GM18511 (cell line): Measurements from ENCODE around the gene EMSY.
"Not testable (repeated sequence)": the region's sequence is repeated elsewhere in the genome, so short reads cannot be mapped to it uniquely, and the experiment has no call there.

Source experiments
- ATAC-seq: cut with Tn5 transposase; IDR thresholded peaks from one replicate; pipeline ENCODE4 v1.9.1; 2021; ENCODE audit warnings: mild to moderate bottlenecking, moderate library complexity; ENCODE audit not compliant: unreplicated experiment

Gene EMSY, protein sequence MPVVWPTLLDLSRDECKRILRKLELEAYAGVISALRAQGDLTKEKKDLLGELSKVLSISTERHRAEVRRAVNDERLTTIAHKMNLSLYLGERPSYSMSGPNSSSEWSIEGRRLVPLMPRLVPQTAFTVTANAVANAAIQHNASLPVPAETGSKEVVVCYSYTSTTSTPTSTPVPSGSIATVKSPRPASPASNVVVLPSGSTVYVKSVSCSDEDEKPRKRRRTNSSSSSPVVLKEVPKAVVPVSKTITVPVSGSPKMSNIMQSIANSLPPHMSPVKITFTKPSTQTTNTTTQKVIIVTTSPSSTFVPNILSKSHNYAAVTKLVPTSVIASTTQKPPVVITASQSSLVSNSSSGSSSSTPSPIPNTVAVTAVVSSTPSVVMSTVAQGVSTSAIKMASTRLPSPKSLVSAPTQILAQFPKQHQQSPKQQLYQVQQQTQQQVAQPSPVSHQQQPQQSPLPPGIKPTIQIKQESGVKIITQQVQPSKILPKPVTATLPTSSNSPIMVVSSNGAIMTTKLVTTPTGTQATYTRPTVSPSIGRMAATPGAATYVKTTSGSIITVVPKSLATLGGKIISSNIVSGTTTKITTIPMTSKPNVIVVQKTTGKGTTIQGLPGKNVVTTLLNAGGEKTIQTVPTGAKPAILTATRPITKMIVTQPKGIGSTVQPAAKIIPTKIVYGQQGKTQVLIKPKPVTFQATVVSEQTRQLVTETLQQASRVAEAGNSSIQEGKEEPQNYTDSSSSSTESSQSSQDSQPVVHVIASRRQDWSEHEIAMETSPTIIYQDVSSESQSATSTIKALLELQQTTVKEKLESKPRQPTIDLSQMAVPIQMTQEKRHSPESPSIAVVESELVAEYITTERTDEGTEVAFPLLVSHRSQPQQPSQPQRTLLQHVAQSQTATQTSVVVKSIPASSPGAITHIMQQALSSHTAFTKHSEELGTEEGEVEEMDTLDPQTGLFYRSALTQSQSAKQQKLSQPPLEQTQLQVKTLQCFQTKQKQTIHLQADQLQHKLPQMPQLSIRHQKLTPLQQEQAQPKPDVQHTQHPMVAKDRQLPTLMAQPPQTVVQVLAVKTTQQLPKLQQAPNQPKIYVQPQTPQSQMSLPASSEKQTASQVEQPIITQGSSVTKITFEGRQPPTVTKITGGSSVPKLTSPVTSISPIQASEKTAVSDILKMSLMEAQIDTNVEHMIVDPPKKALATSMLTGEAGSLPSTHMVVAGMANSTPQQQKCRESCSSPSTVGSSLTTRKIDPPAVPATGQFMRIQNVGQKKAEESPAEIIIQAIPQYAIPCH (N-terminal part only)

DNA sequence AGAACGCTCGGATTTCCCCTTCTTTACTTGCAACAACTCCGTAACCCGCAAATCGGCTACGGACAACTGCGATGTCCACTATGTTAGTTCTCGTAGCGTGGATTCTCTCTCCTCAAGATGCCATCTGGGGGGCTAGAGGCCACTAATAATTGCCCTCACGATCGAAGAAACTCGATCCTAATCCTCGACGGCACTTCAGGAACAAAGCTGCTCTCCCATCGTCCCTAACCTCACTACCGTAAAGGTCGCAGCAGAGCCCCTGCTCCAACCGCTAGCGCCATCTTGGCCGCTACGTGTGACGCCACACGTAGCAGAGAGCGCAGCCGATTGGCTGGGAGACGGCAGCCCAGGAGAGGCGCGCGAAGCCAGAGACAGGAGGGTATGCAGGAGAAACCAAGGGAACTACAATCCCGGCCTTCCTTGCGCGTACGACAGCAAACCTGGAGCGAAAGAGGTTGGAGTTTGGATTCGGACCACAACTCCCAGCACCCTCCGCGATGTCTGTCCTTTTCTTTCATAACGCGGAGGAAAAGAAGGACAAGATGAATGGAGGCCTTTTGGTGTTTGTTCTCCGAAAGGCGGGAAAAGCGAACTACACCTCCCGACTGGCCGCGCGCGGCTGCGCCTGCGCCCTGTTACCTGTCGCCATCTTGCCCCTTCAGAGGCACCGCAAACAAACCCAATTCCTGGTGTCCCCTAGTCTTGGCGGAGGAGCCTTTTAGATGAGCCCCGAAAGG is at the start of gene EMSY:
TSS of gene EMSY (plus strand) at position 635 of the 737 bp plus-strand sequence. CDS start 1,921 bp downstream, outside the sequence.
- ATAC-seq = peak; percentile 94

DNA sequence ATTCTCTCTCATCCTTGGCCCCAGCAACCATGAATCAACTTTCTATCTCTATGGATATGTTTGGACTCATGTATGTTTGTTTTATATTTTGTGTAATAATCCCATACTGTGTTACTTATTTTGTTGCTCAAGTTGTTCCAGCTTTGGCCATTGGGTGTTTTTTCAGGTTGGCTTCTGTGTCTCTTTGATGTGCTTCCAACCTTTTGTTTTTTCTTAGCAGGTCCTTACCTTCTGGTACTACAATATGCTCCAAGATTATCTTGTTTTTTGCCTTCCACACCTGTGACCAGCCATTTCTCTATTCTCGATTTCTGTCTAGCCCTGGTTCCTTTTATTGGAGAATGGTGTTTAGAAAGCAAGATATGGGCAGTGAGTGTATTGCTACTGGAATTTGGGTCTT is 49.5 kb upstream of the EMSY start:
- ATAC-seq = no peak

DNA sequence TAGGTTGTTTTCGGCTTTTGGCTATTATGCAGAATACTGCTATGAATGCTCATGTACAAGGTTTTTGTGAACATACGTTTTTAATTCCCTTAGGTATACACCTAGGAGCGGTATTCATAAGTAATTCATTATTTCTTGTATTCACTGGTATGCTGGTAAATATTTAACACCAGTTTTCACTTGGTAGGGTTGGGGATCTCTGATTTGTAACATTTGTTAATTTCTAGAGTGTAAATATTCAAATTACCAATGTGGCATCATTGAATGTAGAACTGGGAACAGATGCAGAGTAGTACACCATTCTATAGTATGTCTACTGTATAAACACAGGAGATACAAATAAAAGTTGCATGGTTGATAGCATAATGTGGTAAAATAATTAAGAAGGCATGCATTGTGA is 47.4 kb upstream of the EMSY start:
- ATAC-seq = peak; percentile 63

DNA sequence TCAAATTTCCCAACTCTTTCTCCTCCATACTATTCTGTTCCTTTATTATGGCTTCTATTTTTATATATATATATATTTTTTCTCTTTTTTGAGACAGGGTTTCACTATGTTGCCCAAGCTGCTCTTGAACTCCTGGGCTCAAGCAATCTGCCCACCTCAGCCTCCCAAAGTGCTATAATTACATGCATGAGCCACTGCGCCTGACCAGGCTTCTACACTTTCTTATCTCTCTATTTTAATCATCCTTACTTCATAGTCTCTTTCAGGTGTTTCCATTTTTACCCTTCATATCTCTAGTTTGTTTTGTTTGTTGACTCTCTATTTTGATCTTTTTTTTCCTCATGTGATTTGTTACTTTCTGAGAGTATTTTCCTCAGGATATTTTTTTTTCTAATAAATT is 43.9 kb upstream of the EMSY start:
- ATAC-seq = no peak

DNA sequence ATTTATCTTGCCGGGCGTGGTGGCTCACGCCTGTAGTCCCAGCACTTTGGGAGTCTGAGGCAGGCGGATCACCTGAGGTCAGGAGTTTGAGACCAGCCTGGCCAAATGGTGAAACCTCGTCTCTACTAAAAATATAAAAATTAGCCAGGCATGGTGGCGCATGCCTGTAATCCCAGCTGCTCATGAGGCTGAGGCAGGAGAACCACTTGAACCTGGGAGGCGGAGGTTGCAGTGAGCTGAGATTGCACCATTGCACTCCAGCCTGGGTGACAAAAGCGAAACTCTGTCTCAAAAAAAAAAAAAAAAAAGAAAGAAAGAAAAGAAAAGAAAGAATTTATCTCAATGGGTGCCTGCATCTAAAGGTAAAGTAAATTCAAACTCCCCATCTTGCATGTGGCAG is 43.3 kb upstream of the EMSY start:
- ATAC-seq = not testable (repeated sequence)

DNA sequence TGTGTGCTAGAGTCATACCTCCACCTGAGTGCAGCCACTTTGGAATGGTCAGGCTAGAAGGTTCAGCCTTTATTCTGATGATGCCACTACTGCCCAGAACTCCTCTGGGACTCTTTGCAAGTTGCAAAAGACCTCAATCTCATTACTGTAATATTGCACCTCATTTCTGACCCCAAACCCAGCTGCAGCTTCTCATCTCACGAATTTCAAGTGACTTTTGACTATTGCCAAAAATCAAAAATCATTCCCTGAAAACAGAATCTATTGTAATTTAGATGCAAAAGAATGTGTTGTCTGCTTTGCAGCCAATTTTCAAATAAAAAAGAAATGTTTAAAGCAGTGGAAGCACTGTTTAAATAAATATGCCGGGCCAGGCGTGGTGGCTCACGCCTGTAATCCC is 38.5 kb upstream of the EMSY start:
- ATAC-seq = no peak

DNA sequence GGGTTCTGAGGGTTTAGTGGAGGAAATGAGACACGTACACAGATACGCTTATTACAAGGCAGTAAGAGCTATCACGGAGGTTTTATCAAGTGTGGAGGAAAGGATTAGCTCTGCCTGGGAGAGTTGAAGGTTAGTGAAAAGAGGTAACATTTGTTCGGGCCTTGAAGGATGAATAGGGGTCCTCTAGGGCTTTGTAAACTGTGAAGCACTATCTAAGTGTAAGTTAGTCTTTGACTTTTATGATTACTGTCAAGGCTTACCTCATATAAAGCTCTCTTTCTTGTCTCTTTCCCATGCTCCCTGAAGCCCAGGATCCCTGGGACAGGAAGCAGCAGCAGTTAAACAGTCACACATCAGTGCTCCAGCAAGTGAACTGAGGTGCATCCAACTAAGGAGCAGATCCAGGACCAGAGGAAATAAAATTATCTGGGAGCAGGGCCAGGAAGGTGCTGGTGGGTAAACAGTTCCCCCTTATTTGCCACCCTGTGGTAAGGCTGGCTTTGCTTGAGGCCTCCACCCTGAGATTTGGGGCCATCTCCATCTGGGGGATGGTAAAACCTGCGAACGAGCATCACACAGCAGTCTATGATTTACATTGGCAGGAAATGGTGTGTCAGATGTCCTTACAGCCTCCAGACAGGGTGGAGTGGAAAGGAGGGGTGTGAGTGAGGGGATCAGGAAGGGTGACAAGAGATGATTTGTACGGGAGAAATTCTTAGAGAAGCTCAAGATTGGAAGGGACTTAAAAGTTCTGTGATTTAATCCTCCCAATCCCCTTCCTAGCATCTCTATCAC is 36.5 kb upstream of the EMSY start:
- no peak for ATAC-seq

DNA sequence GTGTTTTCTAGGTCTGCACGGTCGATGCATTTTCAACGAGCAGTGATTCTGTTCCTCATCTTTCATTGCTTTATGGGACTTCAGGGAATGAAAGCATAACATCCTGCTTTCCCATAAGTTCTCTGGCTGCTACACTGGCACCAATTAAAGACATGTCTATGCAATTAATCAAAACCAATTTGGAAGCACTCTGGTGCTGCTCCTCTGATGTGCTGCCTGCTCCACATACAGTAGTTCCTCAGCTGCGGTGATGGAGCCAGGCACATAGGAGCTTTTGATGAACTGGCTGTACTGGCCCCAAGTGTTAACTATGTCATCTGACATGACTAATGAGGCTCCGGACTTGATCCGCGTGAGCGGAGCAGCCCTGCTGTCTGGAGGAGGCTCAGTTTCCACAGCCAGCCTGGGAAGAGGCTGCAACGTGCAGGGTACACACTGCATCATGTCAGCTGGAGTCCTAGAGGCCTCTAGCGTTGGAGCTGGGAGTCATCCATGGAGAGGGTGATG is 33.9 kb upstream of the EMSY start:
- no peak for ATAC-seq

DNA sequence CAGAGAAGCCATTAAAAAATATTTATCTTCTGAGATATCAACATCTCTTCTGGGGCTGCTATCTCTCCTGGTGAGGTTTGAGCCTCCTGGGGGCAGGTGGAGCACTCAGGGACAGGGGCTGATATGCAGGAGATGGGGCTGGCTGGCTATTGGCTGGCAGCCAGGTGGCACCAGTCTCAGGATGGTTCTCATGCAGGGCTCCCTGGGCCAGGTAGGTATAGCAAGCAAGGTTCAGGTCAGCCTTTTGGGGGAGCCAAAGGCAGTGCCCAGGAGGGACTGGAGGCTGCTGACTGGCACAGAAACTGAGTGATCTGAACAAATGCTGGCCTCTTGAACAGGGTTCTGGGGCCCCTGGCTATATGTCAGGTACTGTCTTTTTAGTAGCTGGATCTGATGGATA is 29.7 kb upstream of the EMSY start:
- no peak for ATAC-seq

DNA sequence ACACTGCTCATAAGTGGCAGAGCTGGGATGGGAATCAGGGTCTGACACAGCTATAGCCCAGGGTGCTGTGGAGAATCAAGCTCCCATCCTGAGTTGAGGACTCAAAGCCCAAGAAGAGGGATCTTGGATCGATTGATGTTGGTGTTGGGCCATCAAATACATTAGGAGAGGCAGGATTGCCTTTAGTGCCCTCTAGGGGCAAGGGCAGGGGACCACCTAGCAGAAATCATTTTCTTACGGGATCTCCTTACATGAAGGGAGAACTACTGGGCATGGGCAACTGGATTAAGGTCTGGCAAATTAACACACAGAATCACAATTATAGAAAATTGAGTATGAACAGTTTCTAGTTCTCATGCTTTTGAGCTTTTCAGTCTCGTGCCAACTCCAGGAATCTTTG is 24.9 kb upstream of the EMSY start:
- no peak for ATAC-seq

DNA sequence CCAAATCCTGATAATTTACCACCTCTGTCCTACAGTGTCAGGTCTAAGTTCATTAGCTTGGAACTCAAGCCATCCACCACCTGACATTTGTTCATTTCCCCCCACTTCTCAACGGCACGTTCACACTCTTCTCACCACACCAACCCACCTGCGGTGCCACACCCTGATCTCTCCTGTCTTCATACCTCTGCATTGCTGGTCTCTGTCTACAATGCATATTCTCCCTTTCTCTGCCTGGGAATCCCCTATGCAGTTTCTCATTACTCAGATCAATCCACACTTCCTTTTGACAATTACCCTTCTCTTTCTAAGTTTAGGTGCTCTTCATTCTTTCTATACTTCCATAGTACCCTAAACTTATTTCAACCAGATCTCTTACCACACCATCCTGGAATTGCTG is 20.4 kb upstream of the EMSY start:
- ATAC-seq = no peak

DNA sequence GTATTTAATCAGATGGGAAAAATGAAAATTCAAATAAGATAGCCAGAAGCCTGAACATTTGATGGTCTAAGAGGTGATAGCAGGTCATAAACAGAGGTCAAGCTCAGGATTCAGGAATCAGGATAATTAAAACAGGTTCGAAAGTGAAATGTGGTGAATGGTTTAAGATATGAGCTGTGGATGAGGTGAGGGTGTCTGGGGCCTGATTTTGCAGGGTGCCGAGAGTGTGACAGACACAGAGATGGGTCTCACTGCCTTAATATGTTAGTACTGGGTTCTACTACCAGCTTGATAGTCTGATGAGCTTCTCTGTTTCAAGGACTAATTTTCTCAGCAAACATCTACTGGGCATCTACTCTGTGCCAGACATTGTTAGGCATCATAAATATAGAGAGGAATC is 19.9 kb upstream of the EMSY start:
- no peak for ATAC-seq

DNA sequence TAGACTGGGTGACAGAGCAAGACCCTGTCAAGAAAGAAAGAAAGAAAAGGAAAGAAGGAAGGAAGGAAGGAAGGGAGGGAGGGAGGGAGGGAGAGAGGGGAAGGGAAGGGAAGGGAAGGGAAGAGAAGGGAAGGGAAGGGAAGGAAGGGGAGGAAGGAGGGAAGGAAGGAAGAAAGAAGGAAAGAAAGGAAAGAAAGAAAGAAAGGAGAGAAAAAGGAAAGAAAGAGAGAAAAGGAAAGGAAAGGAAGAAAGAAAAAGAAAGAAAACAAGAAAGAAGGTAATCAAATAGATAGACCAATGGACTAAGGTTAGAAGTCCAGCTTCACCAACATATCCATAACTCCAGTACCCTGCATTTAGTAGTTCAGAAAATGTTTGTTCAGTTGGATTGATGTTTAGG is 18.2 kb upstream of the EMSY start:
- ATAC-seq = no peak

DNA sequence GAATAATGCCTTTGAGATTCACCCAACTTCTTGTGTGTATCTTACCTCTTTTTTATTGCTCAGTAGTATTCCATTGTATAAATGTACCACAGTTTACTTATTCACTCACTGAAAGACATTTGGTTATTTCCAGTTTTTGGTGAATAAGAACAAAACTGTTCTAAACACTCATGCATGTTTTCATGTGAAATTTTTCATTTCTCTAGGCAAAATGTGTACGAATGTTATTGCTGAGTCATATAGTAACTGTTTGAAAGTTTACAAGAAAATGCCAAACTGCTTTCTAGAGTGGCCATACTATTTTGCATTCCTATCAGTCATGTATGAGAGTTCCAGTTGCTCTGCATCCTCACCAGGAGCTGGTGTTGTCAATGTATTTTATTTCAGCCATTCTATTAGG is 8.8 kb upstream of the EMSY start:
- ATAC-seq = no peak

DNA sequence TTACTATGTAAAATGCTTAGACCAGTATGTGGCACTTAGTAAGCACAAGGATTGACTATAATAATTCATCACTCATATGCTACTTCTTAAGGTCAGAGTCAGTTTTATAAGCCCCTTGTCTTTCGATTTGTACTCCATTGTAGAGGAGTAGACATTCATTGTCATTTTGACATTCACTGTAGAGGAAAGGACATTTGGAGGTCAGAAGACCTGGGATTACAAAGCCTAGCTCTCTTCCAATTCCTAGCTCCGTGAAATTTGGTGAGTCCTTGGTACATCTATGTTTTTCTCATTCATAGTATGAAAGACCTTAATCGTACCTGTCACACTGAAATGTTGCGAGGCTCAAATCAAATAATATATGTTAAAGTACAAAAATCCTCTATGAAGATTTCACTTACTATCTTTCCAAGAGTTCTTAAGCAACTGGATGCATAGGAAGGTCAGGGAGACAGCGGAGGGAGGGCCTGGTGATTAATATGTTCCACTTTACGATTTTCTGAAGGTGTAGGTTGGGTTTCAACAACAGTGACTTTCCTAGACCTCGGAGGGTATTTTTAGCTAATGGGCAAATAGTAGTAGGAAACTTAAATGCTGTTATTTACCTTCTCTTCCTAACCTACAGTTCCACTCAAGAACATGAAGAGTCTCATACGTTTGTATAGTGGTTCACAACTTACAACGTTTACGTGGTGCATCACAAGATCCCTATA is 1.4 kb upstream of the EMSY start:
- no peak for ATAC-seq

DNA sequence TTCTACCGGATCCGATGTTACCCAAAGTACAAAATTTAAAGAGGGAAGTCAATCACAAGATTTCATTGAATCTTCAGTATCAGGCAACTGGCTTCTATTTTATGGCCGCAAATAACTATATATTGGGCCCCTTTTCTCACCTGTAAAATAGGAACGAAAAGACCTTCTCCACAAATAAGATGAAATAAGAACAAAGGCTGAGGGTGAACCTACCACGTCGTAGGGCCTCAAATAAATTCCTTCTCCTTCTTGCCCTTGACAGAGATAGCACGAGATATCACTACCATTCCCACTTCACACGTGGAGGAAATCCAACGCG is 794 bp upstream of the EMSY start:
- ATAC-seq = no peak

DNA sequence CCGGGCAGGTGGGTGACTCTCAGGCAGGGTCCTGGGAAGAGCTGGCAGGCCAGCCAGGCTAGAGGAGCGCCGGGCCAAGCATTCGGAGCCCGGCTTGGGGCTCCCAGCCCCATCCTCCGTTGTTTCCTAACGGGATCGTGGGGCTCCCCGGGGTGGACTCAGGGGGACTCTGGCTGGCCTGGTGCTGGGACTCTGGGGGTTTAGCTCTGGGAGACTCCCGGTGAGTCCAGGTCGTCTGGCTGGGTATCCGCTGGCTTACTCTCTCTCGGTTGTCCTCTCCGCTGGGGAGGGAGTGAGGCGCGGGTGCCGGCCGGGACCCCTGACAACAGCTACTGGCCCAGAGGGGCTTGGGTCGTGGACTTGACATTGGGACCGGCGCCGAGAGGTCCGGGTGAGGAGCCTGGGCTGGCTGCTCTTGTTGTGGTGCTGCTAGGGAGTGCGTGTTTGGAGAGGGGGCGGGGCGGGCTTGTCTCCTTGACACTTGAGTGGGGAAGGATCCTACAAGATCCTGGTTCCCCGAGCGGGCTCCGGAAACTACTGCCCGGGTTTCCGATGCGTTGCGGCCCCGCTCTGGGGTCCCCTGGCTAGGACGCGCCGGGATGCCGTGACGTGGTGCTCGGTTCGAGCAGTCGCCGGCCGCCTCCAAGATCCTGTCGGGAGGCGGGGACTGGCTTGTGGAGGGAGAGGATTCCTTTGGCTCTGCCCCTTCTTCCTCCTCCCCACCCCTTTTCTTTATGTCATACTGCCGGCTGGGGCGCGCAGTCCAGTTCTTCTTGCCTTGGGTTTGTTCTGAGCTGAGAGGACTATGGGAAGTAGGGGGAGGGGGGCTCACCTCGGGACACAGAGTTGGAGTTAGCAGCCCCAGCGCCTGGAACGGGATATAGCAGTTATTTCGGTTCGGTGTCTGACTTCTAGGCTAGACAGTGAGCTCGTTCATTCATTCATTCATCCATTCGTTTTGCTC is 585 bp downstream of the EMSY start:
- peak; percentile 39 for ATAC-seq

DNA sequence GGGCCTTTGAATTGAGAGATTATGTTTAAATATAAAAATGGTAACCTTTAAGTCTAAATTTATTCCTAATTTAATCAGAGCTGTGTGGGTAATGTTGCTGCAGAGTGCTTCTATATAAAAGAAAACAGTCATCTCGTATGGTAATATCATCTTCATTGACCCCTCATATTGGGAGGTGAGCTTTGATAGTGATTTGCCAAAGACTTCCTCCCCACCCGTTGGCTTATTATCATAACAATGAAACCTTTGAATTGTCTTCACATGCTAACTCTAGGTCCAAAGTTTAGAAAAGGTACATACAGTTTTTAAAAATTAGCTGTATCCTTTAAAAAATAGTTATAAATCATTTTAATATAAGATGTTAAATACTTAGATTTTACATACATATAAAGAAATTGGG is 3.7 kb downstream of the EMSY start:
- ATAC-seq = no peak
